ENCODE data around the gene IER3IP1.

The IER3IP1 gene

DNA sequence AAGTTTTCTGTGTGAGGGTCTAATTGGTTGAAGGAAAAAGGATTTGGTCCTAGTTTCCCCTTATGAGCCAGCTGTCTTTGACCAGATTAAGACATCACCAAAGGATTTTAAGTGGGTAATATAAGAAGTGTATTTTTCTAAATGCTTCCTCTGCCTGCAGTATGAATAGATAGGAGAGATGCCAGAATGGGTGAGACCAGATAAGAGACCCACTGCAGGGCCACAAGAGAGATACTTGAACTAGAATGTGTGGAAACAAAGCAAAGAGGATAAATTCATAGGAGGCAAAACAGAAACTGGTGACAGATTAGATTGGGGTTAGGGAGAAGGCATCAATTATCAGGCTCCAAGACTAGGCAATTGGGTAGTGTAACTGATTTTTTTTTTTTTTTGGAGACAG is 24.7 kb downstream of the IER3IP1 start:
- DNase-seq, result no peak

GRCh38 chr18:47150824-47151366 is 25.3 kb downstream of the IER3IP1 start:
- DNase-seq, result no peak

DNA sequence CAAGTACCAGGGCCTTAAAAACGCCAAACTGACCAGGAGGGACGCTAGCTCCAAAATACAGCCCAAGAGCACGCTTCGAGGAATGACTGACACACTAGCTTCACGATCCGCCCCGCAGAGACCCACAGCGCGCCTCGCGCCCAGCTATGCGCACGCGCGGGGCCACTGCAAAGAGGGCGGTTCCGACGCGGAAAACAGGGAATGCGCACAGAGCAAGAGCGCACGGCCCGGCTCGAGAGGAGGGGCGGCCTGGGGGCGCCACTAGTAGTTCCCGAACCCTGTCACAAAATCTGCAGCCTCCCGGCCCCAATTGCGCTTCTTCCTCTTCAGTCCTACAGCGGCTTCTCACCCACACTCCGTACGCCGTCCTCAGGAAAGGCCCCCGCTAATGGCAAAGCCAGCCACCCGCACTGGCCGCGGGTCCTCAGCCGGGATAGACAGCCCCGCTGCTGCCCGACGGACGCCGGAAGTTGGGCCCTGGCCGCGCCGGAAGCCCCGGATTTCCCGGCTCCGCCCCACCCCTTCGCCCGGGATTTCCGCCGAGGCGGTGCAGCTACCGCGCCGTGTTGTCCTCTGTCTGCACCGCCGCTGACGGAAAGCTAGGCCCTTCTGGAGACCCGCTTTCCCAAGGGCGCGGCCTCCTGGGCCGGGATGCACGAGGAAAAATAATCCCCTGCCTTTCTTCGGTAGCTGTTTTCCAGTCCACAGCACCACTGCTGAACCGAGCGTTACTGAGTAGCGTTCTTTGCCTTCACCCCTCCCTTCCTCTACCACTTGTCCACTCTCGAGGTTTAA is 25.9 kb downstream of the IER3IP1 start, which contains the start of gene HDHD2:
Gene HDHD2 (minus strand): TSS at position 472 of the 795 bp plus-strand sequence. CDS start 14,061 bp downstream, outside the sequence.
- DNase-seq, result peak; percentile 52

GRCh38 chr18:47149457-47150028 is 26.6 kb downstream of the IER3IP1 start:
- no peak for DNase-seq

- DNase-seq, result no peak
Observed at GRCh38 chr18:47146206-47146605, 30.0 kb downstream of the IER3IP1 start.

DNA sequence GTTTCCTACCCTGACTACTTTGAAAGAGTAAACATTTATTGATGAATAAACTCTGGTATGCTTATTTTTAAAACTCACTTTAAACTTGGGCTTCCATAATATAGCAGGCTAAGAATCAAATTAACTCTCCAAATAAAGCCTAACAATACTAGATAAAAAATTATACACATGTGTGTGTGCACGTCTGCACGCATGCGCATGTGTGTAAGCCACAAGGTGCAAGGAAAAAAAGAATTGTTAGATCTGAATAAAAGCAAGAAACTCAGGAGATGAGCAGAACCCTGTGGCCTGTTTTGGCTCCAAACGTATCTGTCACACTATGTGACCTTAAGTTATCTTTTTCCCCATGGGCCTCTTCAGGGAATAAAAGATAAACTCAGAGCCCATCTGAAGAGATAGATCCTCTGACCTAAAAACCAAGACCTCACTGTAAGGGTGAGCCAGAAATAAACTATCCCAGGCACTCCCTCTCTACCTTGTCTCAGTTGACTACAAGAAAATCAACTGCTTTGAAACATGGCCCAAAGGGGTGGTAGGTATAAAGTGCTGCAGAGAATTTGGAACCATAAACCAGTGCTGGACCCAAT is 32.2 kb downstream of the IER3IP1 start:
- no peak for DNase-seq

DNA sequence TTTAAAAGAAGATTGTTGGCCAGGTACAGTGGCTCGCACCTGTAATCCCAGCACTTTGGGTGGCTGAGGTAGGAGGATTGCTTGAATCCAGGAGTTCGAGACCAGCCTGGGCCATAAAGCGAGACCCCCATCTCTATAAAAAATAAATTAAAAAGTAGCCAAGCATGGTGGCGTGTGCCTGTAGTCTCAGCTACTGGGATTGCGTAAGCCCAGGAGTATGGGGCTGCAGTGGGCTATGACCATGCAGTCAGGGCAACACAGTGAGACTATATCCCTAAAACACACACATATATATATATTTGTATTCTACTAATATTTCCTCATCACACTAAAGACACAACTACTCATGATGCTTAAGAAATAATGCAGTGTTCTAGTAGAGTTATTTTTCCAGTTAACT is 33.0 kb downstream of the IER3IP1 start:
- DNase-seq, result no peak

GRCh38 chr18:47141289-47141688 is 34.9 kb downstream of the IER3IP1 start:
- DNase-seq, result no peak

GRCh38 chr18:47121146-47121545 is 55.0 kb downstream of the IER3IP1 start:
- no peak for DNase-seq

DNA sequence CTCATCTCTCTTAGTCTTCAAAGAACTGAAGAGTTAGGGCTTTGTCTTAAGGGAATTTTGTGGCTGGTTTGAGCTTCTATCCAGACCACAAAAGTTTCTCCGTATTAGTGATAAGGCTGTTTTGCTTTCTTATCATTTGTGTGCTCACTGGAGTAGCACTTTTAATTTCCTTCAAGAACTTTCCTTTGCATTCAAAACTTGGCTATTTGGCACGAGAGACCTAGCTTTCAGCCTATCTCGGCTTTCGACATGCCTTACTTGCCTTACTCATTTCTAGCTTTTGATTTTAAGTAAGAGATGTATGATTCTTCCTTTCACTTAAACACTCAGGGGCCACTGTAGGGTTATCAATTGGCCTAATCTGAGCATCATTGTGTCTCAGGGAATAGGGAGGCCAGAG is 55.7 kb downstream of the IER3IP1 start:
- no peak for DNase-seq

DNA sequence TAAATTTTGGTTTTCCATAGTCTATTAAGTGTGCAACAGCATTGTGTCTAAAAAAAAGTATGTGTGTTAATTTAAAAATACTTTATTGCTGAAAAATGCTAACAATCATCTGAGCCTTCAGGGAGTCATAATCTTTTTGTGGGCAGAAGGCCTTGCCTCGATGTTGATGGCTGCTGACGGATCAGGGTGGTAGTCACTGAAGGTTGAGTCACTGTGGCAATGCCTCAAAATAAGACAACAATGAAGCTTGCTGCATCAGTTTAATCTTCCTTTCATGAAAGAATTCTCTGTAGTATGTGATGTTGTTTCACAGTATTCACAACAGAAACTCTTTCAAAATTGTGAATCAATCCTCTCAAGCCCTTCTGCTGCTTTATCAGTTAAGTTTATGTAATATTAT is 57.2 kb downstream of the IER3IP1 start:
- no peak for DNase-seq

GRCh38 chr18:47115205-47115604 is 61.0 kb downstream of the IER3IP1 start:
- no peak for DNase-seq

DNA sequence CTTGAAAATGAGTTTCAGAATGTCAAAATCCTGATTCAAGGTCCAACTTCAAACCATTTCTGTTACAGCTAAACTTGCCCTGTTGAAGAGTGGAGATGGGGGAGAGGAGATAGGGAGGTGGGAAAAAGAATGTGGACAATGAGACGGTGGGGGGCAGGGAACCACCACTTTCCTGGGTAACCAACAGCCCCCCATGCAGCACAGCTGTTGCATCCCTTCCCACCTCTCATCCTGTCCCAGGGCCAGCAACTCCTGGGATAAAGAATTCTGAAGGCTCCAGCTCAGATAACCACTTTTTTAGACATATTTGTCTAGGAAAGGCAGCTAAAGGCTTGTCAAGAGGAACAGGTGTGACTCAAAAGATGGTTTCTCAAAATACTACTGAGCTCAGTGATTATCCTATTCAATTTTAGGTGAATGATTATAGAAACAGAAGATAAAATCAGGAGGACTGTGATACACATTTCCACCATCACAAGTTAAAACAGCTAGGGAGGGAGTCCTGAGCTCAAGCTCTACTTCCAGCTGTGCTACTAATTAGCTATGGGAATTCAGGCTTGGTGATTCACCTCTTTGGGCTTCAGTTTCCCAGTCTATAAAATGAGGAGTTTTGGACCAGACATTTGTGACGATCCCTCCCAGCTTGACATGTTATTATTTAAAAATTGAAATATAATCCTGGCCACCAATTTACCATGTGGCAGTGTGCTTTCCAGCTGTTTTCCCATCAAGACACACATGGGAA is 62.2 kb downstream of the IER3IP1 start:
- no peak for DNase-seq

- DNase-seq, result no peak
Observed at GRCh38 chr18:47110492-47111274, 65.5 kb downstream of the IER3IP1 start.

DNA sequence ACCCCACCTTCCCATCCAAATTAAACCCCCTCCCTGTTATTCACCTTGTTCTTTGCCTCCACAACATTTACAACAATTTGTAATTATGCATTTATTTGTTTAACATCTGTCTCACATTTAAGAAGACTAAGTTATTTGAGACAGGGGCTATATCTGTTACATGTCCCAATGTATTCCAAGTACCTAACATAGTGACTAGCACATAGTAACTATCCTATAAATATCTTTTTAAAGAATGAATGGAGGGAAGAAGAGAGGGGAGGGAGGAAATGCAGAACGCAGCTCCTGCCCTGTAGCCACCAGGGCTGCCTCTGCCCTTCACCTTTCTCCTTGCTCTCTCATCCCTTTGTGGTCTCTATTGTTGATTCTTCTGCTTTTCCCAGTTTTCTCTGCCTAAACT is 66.4 kb downstream of the IER3IP1 start:
- no peak for DNase-seq

GRCh38 chr18:47108998-47109405 is 67.2 kb downstream of the IER3IP1 start:
- no peak for DNase-seq

GRCh38 chr18:47108373-47108772 is 67.8 kb downstream of the IER3IP1 start:
- DNase-seq, result no peak

Data from NCI-H446 treated with DMSO at 0.1 percent for 48 hours (cell line).